ACHN (cell line): ENCODE data around the gene MATN1.

Experiments
- DNase-seq: peaks from one replicate; pipeline ENCODE4 v3.0.0-alpha.2; 2015
- in situ Hi-C: cut with HindIII; loops from 2 replicates; pipeline ENCODE4 v1.10.0; 2017; ENCODE audit warnings: low sequenced_read_pairs, low pct_ligation_motif_present, low pct_unique_long_range_greater_than_20kb

The MATN1 gene

GRCh38 chr1:30748098-30748698, 24.8 kb upstream of the MATN1 start:
- in situ Hi-C loops = no loop called here
- DNase-seq = no peak

GRCh38 chr1:30747033-30748008, 23.9 kb upstream of the MATN1 start:
- in situ Hi-C loops = no loop called here

GRCh38 chr1:30746212-30747032, 23.0 kb upstream of the MATN1 start:
- no peak for DNase-seq
- in situ Hi-C loops = no loop called here

More at GRCh38 chr1:30747033-30748008, 23.9 kb upstream of the MATN1 start:
- no peak for DNase-seq

- no peak for DNase-seq
- in situ Hi-C loops = no loop called here
Measured at GRCh38 chr1:30745834-30746208, 22.4 kb upstream of the MATN1 start.

- no peak for DNase-seq
- in situ Hi-C loops = no loop called here
Measured at GRCh38 chr1:30745156-30745833, 21.9 kb upstream of the MATN1 start.

GRCh38 chr1:30744060-30744756, 20.8 kb upstream of the MATN1 start:
- in situ Hi-C loops = no loop called here
- no peak for DNase-seq

- in situ Hi-C loops = no loop called here
- no peak for DNase-seq
Measured at GRCh38 chr1:30743584-30744059, 20.2 kb upstream of the MATN1 start.

GRCh38 chr1:30742963-30743559, 19.7 kb upstream of the MATN1 start:
- in situ Hi-C loops = no loop called here
- DNase-seq = no peak

GRCh38 chr1:30742300-30742962, 19.0 kb upstream of the MATN1 start:
- in situ Hi-C loops = no loop called here
- no peak for DNase-seq

- DNase-seq = peak; percentile 15
- in situ Hi-C loops = no loop called here
Measured at GRCh38 chr1:30741239-30741894, 18.0 kb upstream of the MATN1 start.

GRCh38 chr1:30740251-30741238, 17.2 kb upstream of the MATN1 start:
- in situ Hi-C loops = no loop called here
- no peak for DNase-seq

GRCh38 chr1:30739601-30740000, 16.2 kb upstream of the MATN1 start:
- DNase-seq = no peak
- in situ Hi-C loops = no loop called here

GRCh38 chr1:30738715-30739559, 15.6 kb upstream of the MATN1 start:
- in situ Hi-C loops = no loop called here

GRCh38 chr1:30738040-30738714, 14.8 kb upstream of the MATN1 start:
- in situ Hi-C loops = no loop called here

More at GRCh38 chr1:30738715-30739559, 15.6 kb upstream of the MATN1 start:
- DNase-seq = no peak

More at GRCh38 chr1:30738040-30738714, 14.8 kb upstream of the MATN1 start:
- DNase-seq = no peak
